GM19035 (cell line): ENCODE results near the gene QPRT.
"Not testable (repeated sequence)": the region's sequence is repeated elsewhere in the genome, so short reads cannot be mapped to it uniquely, and the experiment has no call there.

Source experiments
- ATAC-seq: cut with Tn5 transposase; IDR thresholded peaks from one replicate; pipeline ENCODE4 v1.9.1; 2021; ENCODE audit not compliant: unreplicated experiment

Gene QPRT

GRCh38 chr16:29744541-29745101 lies 65.6 kb downstream of the QPRT start:
- no peak for ATAC-seq

GRCh38 chr16:29745121-29745852 lies 66.3 kb downstream of the QPRT start:
- peak; percentile 42 for ATAC-seq

- peak; percentile 77 for ATAC-seq
Observed at GRCh38 chr16:29745853-29746345, 66.9 kb downstream of the QPRT start, which contains the start of gene C16orf54. C16orf54 (minus strand) TSS chr16:29745990; CDS start chr16:29744951, 1,039 bp downstream.

- ATAC-seq, result not testable (repeated sequence)
Observed at GRCh38 chr16:29746518-29746917, 67.5 kb downstream of the QPRT start.
